K562 (cell line): Measurements from ENCODE around the gene DSCAM. TPM values are rescaled to one million over a fixed set of nuclear protein-coding genes. Genes with fewer than 3 reads are reported as not detected.

Experiments
- KAT8 ChIP-seq: fragments of 450-650 bp; IDR thresholded peaks from 2 replicates; pipeline ENCODE4 v1.6.1; 2016; ENCODE audit warnings: low read depth, mild to moderate bottlenecking
- MYBL2 ChIP-seq, 2 experiments: fragments of 450-650 bp in 1 of 2; sonication (generic) in 1 of 2; formaldehyde crosslinking in 1 of 2; IDR thresholded peaks; 2 replicates each; pipeline versions ENCODE4 v1.6.1 to v1.8.1; 2017 to 2022; ENCODE audit warnings: borderline replicate concordance in 1 of 2, inconsistent platforms in 1 of 2, low read depth in 1 of 2, mild to moderate bottlenecking in 1 of 2, missing genetic modification reagents in 1 of 2, moderate library complexity in 1 of 2
- PHB ChIP-seq: fragments of 250-450 bp; sonication (Bioruptor Pico); IDR thresholded peaks from 2 replicates; pipeline ENCODE4 v1.5.0; 2021
- RBM15 ChIP-seq: fragments of 200-400 bp; formaldehyde crosslinking; IDR thresholded peaks from 2 replicates; pipeline ENCODE4 v1.6.1; 2018; ENCODE audit warnings: mild to moderate bottlenecking, low read length, moderate library complexity; ENCODE audit not compliant: insufficient read depth
- ZBTB7A ChIP-seq: IDR thresholded peaks from 2 replicates; pipeline ENCODE4 v1.6.1; 2011; ENCODE audit warnings: low read depth, mild to moderate bottlenecking, low read length, moderate library complexity, borderline replicate concordance; ENCODE audit not compliant: control insufficient read depth
- ZNF121 ChIP-seq: sonication (generic); formaldehyde crosslinking; conservative IDR thresholded peaks from 2 replicates; pipeline ENCODE4 v1.8.0; 2022; ENCODE audit warnings: missing genetic modification reagents
- ZNF316 ChIP-seq: fragments of 450-650 bp; IDR thresholded peaks from 2 replicates; pipeline ENCODE4 v1.6.1; 2016
- polyA plus RNA-seq, 8 experiments: library from polyadenylated mRNA; depleted of rRNA in 4 of 8; stranded (reverse) in 5 of 8; unstranded in 3 of 8; fragments of >200 nt; fragmentation: Nextera tagmentation in 2 of 8; fragmentation: Illumina TruSeq in 1 of 8; extraction: Ambion mirVana in 2 of 8; extraction: Trizol in 1 of 8; gene quantifications; 2 replicates each; pipeline versions ENCODE4 v1.2.1 to v1.2.3, GENCODE V29; 2011 to 2014; ENCODE audit warnings: inconsistent platforms in 1 of 8, missing spikeins in 1 of 8
- total RNA-seq, 7 experiments: library from RNA; depleted of rRNA in 6 of 7; stranded (reverse); fragments of >200 nt in 6 of 7; fragmentation: Illumina TruSeq in 2 of 7; extraction: Trizol in 2 of 7; gene quantifications; 2 replicates each; pipeline versions ENCODE4 v1.2.1 to v1.2.3, GENCODE V29; 2011 to 2021; ENCODE audit warnings: low replicate concordance in 1 of 7
- TF ChIP-seq, protein P1 (sequence below): fragments of 250-450 bp; sonication (Bioruptor Pico); IDR thresholded peaks from 2 replicates; pipeline ENCODE4 v1.8.0; 2022; ENCODE audit warnings: inconsistent platforms, mild to moderate bottlenecking, moderate library complexity, borderline replicate concordance
- TF ChIP-seq, protein P2 (sequence below): fragments of 450-650 bp; IDR thresholded peaks from 2 replicates; pipeline ENCODE4 v1.6.1; 2017; ENCODE audit warnings: antibody characterized with exemption, mild to moderate bottlenecking

Gene DSCAM
- total and polyA plus RNA-seq, 9 of the 15 experiments (the other 6 are each of a cell fraction or from before 2014, with no cell fraction given): not detected

DNA sequence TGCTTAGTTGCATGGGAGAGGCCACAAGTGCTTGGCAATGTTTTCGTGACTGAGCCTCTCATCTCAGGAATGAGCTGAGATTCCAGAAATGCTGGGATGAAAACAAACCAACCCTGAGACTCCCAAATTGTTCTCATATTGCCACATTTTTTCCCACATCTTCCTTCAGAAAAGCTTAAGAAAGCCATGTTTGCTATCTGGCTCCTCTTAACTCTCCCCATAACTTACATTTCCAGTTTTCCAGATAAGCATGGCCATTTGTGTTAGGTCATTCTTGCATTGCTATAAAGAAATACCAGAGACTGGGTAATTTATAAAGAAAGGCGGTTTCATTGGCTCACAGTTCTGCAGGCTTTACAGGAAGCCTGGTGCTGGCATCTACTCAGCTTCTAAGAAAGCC lies 17.2 kb downstream of the DSCAM start (continued):
- TF ChIP-seq MYBL2 (IDR thresholded peaks at IDR 0.05; ENCODE audit: low read depth) (no peak), MYBL2 (CRISPR knock-in tag; IDR thresholded peaks at IDR 0.05; ENCODE audit: borderline replicate concordance) (no peak), ZBTB7A (no peak), ZNF316 (no peak), RBM15 (no peak), ZNF121 (no peak), PHB (CRISPR knock-in tag) (no peak), KAT8 (no peak)
- TF ChIP-seq, protein P1, sequence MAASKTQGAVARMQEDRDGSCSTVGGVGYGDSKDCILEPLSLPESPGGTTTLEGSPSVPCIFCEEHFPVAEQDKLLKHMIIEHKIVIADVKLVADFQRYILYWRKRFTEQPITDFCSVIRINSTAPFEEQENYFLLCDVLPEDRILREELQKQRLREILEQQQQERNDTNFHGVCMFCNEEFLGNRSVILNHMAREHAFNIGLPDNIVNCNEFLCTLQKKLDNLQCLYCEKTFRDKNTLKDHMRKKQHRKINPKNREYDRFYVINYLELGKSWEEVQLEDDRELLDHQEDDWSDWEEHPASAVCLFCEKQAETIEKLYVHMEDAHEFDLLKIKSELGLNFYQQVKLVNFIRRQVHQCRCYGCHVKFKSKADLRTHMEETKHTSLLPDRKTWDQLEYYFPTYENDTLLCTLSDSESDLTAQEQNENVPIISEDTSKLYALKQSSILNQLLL (CRISPR knock-in tag): no peak
- TF ChIP-seq, protein P2, sequence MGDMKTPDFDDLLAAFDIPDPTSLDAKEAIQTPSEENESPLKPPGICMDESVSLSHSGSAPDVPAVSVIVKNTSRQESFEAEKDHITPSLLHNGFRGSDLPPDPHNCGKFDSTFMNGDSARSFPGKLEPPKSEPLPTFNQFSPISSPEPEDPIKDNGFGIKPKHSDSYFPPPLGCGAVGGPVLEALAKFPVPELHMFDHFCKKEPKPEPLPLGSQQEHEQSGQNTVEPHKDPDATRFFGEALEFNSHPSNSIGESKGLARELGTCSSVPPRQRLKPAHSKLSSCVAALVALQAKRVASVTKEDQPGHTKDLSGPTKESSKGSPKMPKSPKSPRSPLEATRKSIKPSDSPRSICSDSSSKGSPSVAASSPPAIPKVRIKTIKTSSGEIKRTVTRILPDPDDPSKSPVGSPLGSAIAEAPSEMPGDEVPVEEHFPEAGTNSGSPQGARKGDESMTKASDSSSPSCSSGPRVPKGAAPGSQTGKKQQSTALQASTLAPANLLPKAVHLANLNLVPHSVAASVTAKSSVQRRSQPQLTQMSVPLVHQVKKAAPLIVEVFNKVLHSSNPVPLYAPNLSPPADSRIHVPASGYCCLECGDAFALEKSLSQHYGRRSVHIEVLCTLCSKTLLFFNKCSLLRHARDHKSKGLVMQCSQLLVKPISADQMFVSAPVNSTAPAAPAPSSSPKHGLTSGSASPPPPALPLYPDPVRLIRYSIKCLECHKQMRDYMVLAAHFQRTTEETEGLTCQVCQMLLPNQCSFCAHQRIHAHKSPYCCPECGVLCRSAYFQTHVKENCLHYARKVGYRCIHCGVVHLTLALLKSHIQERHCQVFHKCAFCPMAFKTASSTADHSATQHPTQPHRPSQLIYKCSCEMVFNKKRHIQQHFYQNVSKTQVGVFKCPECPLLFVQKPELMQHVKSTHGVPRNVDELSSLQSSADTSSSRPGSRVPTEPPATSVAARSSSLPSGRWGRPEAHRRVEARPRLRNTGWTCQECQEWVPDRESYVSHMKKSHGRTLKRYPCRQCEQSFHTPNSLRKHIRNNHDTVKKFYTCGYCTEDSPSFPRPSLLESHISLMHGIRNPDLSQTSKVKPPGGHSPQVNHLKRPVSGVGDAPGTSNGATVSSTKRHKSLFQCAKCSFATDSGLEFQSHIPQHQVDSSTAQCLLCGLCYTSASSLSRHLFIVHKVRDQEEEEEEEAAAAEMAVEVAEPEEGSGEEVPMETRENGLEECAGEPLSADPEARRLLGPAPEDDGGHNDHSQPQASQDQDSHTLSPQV: no peak
